GM19193 (cell line): ENCODE results near the gene PIGN.

Source experiments
- POLR2A ChIP-seq: IDR thresholded peaks from 4 replicates; pipeline ENCODE4 v1.6.1; 2011; ENCODE audit not compliant: insufficient read depth, insufficient read length; ENCODE audit errors: extremely low read depth

Gene PIGN

DNA sequence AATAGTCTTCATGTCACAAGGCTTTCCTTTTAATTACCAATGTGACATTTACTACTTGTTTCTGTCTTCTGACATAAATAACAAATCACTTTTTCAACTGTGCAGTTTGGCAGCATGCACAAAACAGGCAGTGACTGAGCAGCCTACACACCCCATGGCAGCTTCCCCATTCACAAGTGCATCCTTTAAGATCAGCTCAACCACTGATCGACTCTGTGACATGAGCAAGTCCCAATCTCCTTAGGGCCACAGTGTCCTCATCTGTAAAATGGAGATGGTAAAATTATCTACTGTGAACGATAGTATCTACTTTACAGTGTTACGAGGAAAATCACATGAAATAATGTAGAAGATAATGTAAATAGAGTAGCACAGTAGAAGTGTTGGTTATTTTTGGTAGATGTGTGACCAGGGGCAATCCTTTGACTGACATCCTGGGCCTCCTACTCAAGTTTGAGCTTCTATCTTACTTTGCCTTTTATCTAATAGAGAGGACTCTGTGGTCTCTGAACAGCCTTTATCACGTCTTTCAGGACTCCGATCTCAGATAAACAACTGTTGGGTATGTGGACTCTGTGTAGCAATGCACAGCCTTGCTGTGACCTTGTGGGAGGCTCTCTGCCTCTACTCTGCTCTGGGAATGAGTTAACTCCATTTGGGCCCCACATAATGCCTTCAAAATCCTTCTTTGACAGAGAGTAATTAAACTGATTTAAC, 120.6 kb downstream of the PIGN start:
- no peak for TF ChIP-seq POLR2A

- no peak for TF ChIP-seq POLR2A
Observed at GRCh38 chr18:62064361-62064760, 122.5 kb downstream of the PIGN start.

DNA sequence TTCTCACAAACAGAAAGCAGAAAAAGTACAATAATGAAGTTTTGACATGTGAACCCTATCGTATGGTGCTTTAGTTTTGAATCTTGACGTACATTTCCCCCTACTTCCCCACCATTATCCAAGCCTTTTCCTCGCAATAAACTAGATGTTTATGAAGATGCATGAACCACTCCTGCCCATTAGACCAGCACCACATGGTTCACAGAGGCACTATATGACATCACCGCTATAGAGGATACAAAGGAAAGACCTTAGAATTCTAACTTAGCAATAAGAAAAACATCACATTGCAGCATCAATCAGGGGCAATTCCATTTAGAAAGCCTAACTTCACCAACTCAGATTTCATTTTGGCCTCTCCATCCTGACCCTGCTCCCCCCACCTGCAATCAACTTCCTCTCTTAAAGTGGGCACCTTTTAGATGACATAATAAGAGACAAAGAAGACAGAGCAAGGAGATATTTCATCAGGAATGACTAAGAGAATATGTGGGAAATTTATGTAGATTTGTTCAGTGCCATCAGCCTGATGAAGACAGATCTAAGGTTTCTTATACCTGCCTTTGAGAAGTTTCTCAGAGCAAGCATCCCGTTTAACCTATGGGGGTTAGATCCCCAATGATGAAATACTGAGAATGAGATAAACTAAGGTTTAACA, 124.9 kb downstream of the PIGN start:
- TF ChIP-seq POLR2A: no peak

DNA sequence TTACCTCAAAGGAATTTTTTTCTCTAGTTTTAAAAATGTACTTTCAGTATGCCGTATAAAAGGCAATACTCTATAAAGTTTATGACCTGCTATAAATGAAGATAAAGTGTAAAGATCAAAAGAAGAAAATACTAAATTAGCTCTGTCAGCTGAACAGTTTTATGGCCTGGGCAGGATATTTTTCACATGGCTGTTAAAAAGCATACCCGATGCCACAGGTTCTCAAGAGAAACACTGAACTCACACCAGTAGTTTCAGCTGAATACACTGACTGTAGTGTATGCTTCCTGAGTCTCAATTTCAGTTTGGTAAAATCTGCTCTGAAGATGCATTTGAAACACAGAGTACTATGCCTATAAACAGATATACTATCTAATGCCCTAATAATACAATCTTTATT, 126.0 kb downstream of the PIGN start:
- no peak for TF ChIP-seq POLR2A

- TF ChIP-seq POLR2A: no peak
Observed at GRCh38 chr18:62054929-62055498, 131.8 kb downstream of the PIGN start.

DNA sequence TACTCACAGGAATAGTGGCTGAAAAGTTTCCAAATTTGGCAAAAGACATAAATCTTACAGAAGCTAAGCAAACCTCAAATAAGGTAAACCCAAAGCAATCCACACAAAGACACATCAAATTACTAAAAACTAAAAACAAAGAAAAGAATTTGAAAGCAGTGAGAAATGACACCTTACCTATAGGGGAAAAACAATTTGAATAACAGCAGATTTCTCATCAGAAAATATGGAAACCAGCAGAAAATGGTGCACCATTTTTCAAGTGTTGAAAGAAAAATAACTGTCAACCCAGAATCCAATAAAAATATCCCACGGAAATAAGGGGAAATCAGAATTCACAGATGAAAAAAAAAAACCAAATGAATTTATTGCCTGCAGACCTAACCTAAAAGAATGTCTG, 138.6 kb downstream of the PIGN start:
- TF ChIP-seq POLR2A: no peak

- no peak for TF ChIP-seq POLR2A
Observed at GRCh38 chr18:62045316-62045715, 141.5 kb downstream of the PIGN start.

GRCh38 chr18:62044490-62045000, 142.3 kb downstream of the PIGN start:
- no peak for TF ChIP-seq POLR2A

DNA sequence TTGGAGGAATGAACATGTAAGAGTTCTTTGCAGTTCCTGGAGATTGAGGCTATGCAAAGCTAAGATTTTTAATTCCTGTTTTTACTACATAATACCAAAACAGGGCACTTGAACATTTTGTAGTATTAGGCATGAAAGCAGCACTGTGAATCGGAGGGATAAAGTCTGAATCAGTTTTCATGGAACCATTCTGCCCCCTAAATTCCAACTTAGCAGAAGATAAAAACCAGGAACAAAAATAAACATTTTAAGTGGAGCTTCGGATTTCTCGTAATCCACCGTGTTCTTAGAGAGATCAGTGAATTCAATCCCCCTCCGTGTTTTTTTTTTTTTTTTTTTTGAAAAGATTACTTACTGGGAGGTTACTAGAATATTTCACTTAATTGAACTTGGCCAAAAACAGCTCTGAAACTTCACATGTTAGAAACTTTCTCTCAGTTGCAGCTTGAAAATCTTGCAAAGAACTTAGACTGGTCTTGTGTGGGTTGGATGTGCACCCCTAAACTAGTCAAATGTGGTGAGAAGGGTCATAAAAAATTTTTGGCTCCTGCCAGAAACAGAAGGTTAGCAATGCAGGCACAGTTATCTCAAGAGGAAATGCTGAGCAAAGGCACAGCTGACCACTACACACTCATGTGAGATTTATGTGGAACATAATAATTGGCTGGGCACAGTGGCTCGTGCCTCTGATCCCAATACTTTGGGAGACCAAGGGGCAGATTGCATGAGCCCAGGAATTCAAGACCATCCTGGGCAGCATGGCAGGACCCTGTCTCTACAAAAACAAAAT, 148.7 kb downstream of the PIGN start:
- no peak for TF ChIP-seq POLR2A

- TF ChIP-seq POLR2A: no peak
Observed at GRCh38 chr18:62037012-62037742, 149.7 kb downstream of the PIGN start.

DNA sequence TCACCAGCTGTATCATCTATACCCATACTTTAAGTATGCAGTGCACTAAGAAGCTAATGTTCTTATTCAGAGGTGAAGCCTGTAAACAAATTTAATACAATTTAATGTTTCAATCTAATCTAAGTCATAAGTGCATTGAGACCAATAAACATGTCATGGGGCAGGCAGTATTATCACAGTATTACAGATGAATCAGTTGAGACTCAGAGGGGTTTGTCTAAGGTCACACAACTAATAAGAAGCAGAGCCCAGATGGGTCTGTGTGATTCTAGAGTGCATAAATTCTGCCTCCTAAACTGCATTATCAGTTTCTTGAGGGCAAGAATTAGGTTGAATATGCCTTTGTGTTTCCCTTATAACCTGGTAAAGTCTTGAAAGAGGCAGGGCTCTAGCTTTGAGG, 153.1 kb downstream of the PIGN start:
- TF ChIP-seq POLR2A: no peak

DNA sequence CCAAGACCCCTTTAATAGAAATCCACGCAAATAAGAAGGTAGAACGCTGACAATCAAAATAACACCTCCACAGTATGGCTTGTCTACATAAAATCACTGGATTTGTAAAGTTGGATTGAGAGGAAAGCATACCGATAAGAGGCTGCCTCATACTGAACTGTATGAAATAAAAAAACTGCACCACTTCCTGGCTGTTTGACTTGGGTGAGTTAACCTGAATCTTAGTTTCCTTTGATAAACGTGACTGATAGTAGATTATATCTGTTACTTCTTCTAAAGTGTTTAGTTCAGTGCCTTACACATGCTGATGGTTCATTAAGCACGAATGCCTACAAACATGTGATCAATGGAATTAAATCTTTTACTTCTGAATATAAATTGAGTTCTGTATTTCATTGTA, 153.6 kb downstream of the PIGN start:
- no peak for TF ChIP-seq POLR2A

GRCh38 chr18:62030091-62030985, 156.5 kb downstream of the PIGN start:
- no peak for TF ChIP-seq POLR2A
